Heart right ventricle (tissue), 16 donors: ENCODE measurements around the gene CCDC88A. TPM values are rescaled to one million over a fixed set of nuclear protein-coding genes. Genes with fewer than 3 reads are reported as not detected.
"Not testable (repeated sequence)": the region's sequence is repeated elsewhere in the genome, so short reads cannot be mapped to it uniquely, and the experiment has no call there.

ENCODE experiments used
- ATAC-seq, 8 donors: fragments of 200-7000 bp; cut with Tn5 transposase; one replicate each; pipeline ENCODE4 v1.9.1; 2020; ENCODE audit warnings: mild to moderate bottlenecking in 8 of 8, moderate library complexity in 8 of 8, moderate number of reproducible peaks in 1 of 8
- DNase-seq, 2 donors: peaks; one replicate each; pipeline ENCODE4 v3.0.0-alpha.2; 2020
- H3K27ac ChIP-seq, 10 donors: fragments of 200-600 bp; sonication (generic) in 2 of 10; one replicate each; pipeline versions ENCODE4 v1.5.0 to v1.8.0; 2020 to 2022; ENCODE audit warnings: mild to moderate bottlenecking in 3 of 10
- H3K27me3 ChIP-seq, 7 donors: fragments of 200-600 bp; one replicate each; pipeline ENCODE4 v1.8.0; 2021 to 2022; ENCODE audit warnings: mild to moderate bottlenecking in 2 of 7
- H3K36me3 ChIP-seq, 9 donors: fragments of 200-600 bp; sonication (generic) in 1 of 9; one replicate each; pipeline versions ENCODE4 v1.5.0 to v1.8.0; 2020 to 2022; ENCODE audit warnings: mild to moderate bottlenecking in 2 of 9
- H3K4me1 ChIP-seq, 9 donors: fragments of 200-600 bp; sonication (generic) in 1 of 9; one replicate each; pipeline versions ENCODE4 v1.5.0 to v1.8.0; 2020 to 2022; ENCODE audit warnings: mild to moderate bottlenecking in 4 of 9
- H3K4me3 ChIP-seq, 10 donors: fragments of 200-600 bp; sonication (generic) in 2 of 10; one replicate each; pipeline versions ENCODE4 v1.5.0 to v1.8.0; 2020 to 2022; ENCODE audit warnings: mild to moderate bottlenecking in 7 of 10, moderate library complexity in 2 of 10
- H3K9me3 ChIP-seq, 11 donors: fragments of 200-600 bp in 10 of 11; sonication (generic) in 2 of 11; one replicate each; pipeline versions ENCODE4 v1.5.0 to v1.8.0; 2013 to 2022; ENCODE audit warnings: mild to moderate bottlenecking in 2 of 11, control low read depth in 1 of 11, moderate library complexity in 1 of 11
- CTCF ChIP-seq, 9 donors: fragments of 200-600 bp; sonication (generic) in 2 of 9; IDR thresholded peaks; one replicate each; pipeline versions ENCODE4 v1.5.0 to v1.8.0; 2021 to 2022; ENCODE audit warnings: antibody characterized with exemption in 9 of 9, mild to moderate bottlenecking in 5 of 9, moderate library complexity in 1 of 9
- WGBS, 2 donors: extraction: QIAGEN DNeasy Blood & Tissue Kit; methylation state at CpG; one replicate each; pipeline ENCODE4 v1.1.7; 2013; ENCODE audit warnings: inconsistent platforms in 1 of 2; 5-methylcytosine and 5-hydroxymethylcytosine counted together
- intact Hi-C, 10 donors: fragments of 100-400 bp; cut with DNase I; formaldehyde crosslinking; loops; one replicate each; pipeline versions ENCODE4 v1.11.1 to v1.14.2; 2022
- polyA plus RNA-seq, 2 donors: library from polyadenylated mRNA; stranded (reverse); fragments of 200-250 nt; gene quantifications; one replicate each; pipeline ENCODE4 v1.2.3, GENCODE V29; 2013
- total RNA-seq, 10 donors: library from RNA; stranded (reverse); fragmentation: NEBNext Ultra II Directional in 3 of 10; extraction: Animal tissue kit (Norgen Biotek cat#: 25700) in 3 of 10; gene quantifications; one replicate each; pipeline versions ENCODE4 v1.2.1 to v1.2.4, GENCODE V29; 2021 to 2023
- donor health status: Arrhythmogenic right ventricular cardiomyopathy.
- donor health status: ischemic (EF 13 %, LVEDD 7.1; RV severe dilation, severe dysfunction).
- donor health status: healthy with polysubstance abuse.
- donor health status: DM: no; HTN: yes; CAD: no.
- donor health status: DM: no; HTN: no; CAD: no.
- donor health status: ischemic (EF 25% LVEDD 6.9; RV normal size, moderate dysfunction).
- donor health status: ischemic (EF 25% LVEDD 5.7; RV mildly dilated, moderate dysfunction).
- donor health status: healthy.
- donor health status: DM: yes; HTN: yes; CAD: no.
- donor health status: Ischemic cardiomyopathy.
- donor health status: ischemic (EF 35%, LVEDD 5.7; RV mildly dilated, moderate dysfunction).
- donor health status: nonischemic (EF 11% LVEDD 7.7; RV severe dilation, severe dysfunction).
- donor health status: DM: yes; HTN: yes; CAD: no.
- donor health status: PGD.
- donor health status: ischemic (EF 29% LVEDD 5.4; RV normal size, mild dysfunction).
- donor health status: nonischemic (EF 23%, LVEDD 6.1; RV moderate dilation, normal function).

The CCDC88A gene
- total and polyA plus RNA-seq, 12 donors: 7.8 to 45.4 (median 22.6) TPM

GRCh38 chr2:55296393-55296792 lies 123.3 kb downstream of the CCDC88A start:
- ATAC-seq (no peak), DNase-seq (no peak)
- TF ChIP-seq CTCF (IDR thresholded peaks at IDR 0.05): no peak
- Histone ChIP-seq H3K4me1 (peaks cover 0 to 25% (median 15%) of the 10 kb centered on the region in 9 donors), H3K36me3 (peaks cover 0 to 62% (median 6%) of the 10 kb centered on the region in 9 donors), H3K4me3 (no peak overlapping the region), H3K9me3 (no peaks in the 10 kb centered on the region), H3K27ac (peak overlapping the region in 1 of 10 donors; percentile 13), H3K27me3 (no peaks in the 10 kb centered on the region)
- intact Hi-C loops: no loop called here

- DNase-seq (no peak), ATAC-seq (no peak)
- no peak for TF ChIP-seq CTCF (IDR thresholded peaks at IDR 0.05)
- intact Hi-C loops: loop anchor here in 4 of 10 donors (5.0 to 10.0 kb wide), 3 partner anchors 132 to 142 kb away; partner anchors contain the start of gene CCDC88A (in 2 of the 4)
- Histone ChIP-seq H3K27me3 (peaks cover 0 to 9% (median 0%) of the 10 kb centered on the region in 7 donors), H3K9me3 (no peaks in the 10 kb centered on the region), H3K4me3 (peak overlapping the region in 7 of 10 donors; percentile 54 to 96 (median 78)), H3K27ac (peak overlapping the region in 6 of 10 donors; percentile 93 to 98 (median 96)), H3K4me1 (peaks cover 0 to 37% (median 24%) of the 10 kb centered on the region in 9 donors), H3K36me3 (peaks cover 0 to 10% (median 0%) of the 10 kb centered on the region in 9 donors)
- 97 to 98% methylated on average over 12 of the region's 12 CpGs for WGBS, 2 donors
Measured at GRCh38 chr2:55283083-55283482, 136.6 kb downstream of the CCDC88A start.

- Histone ChIP-seq H3K27ac (peak overlapping the region; percentile 87 to 98 (median 94)), H3K9me3 (no peaks in the 10 kb centered on the region), H3K36me3 (peaks cover 0 to 10% (median 0%) of the 10 kb centered on the region in 9 donors), H3K4me1 (peaks cover 0 to 32% (median 20%) of the 10 kb centered on the region in 9 donors), H3K27me3 (peaks cover 0 to 9% (median 0%) of the 10 kb centered on the region in 7 donors), H3K4me3 (peak overlapping the region; percentile 30 to 96 (median 77))
- no peak for TF ChIP-seq CTCF (IDR thresholded peaks at IDR 0.05)
- intact Hi-C loops: loop anchor here in 4 of 10 donors (5.0 to 10.0 kb wide), 3 partner anchors 132 to 142 kb away; partner anchors contain the start of gene CCDC88A (in 2 of the 4)
- DNase-seq (peak; percentile 88 to 94), ATAC-seq (peak; percentile 97 to 100 (median 98))
- 1 to 2% methylated on average over 60 of the region's 60 CpGs for WGBS, 2 donors
Measured at GRCh38 chr2:55282110-55282917, 137.3 kb downstream of the CCDC88A start.

GRCh38 chr2:55280851-55281546 lies 138.7 kb downstream of the CCDC88A start:
- intact Hi-C loops: loop anchor here in 4 of 10 donors (5.0 to 10.0 kb wide), 3 partner anchors 134 to 144 kb away; partner anchors contain the start of gene CCDC88A (in 2 of the 4)

GRCh38 chr2:55279859-55280424 lies 139.7 kb downstream of the CCDC88A start:
- H3K27ac ChIP-seq, ATAC-seq, DNase-seq, H3K36me3 ChIP-seq, H3K9me3 ChIP-seq, H3K4me3 ChIP-seq, H3K27me3 ChIP-seq: not testable (repeated sequence)
- WGBS, 2 donors: 61 to 73% methylated on average over 7 of the region's 7 CpGs
- peaks cover 0 to 25% (median 20%) of the 10 kb centered on the region in 9 donors for H3K4me1 ChIP-seq
- intact Hi-C loops: loop anchor here in 4 of 10 donors (5.0 to 10.0 kb wide), 3 partner anchors 135 to 145 kb away; partner anchors contain the start of gene CCDC88A (in 2 of the 4)

More at GRCh38 chr2:55280851-55281546, 138.7 kb downstream of the CCDC88A start:
- not testable (repeated sequence) for H3K9me3 ChIP-seq, H3K36me3 ChIP-seq, ATAC-seq, H3K27me3 ChIP-seq, DNase-seq
- H3K4me3 ChIP-seq: peak overlapping the region in 1 of 10 donors; percentile 54
- 83 to 95% methylated on average over 5 of the region's 5 CpGs for WGBS, 2 donors
- peak overlapping the region in 1 of 10 donors; percentile 98 for H3K27ac ChIP-seq
- peaks cover 0 to 30% (median 20%) of the 10 kb centered on the region in 9 donors for H3K4me1 ChIP-seq

GRCh38 chr2:55279214-55279835 lies 140.3 kb downstream of the CCDC88A start:
- intact Hi-C loops, H3K27me3 ChIP-seq, H3K4me3 ChIP-seq, H3K9me3 ChIP-seq, ATAC-seq, DNase-seq, H3K36me3 ChIP-seq, H3K27ac ChIP-seq: not testable (repeated sequence)
- H3K4me1 ChIP-seq: peaks cover 0 to 23% (median 18%) of the 10 kb centered on the region in 9 donors
- 30 to 34% methylated on average over 10 of the region's 10 CpGs for WGBS, 2 donors
